Dermis blood vessel endothelial cell (primary cell): ENCODE data around the gene C21orf58. TPM values are rescaled to one million over a fixed set of nuclear protein-coding genes. Genes with fewer than 3 reads are reported as not detected.

Source experiments
- DNase-seq: peaks from one replicate; pipeline ENCODE4 v3.0.0; 2010
- total RNA-seq: library from RNA; depleted of rRNA; stranded (reverse); fragments of >200 nt; gene quantifications from 2 replicates; pipeline ENCODE4 v1.2.3, GENCODE V29; 2014

Gene C21orf58
- total RNA-seq, 1 donor from 2014 or later, result 3.1 TPM

DNA sequence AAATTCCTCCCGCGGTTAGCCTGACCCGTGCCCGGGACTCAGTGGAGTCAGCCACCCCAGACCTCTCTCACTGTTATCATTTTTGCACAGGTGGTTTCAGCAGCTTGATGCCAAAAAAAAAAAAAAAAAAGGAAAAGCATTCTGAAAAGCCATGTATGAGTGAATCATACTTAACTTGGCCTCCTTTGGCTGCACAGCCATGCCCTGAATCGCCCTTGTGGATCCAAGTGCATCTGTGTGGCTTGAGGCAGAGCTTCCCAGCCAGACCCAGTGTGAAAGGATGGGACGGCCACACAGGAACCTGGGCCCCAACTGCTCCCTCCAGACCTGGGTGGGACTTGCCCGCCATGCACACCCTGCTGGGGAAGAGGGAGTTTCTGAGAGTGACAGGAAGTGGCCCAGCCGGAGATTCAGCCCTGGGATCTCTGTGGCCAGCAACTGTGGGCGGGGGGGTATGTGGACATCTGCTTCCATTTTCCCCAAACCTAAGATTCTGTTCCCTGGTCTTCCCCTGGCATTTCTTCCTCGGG is 29.0 kb downstream of the C21orf58 start:
- peak; percentile 54 for DNase-seq

GRCh38 chr21:46291561-46291960 is 32.1 kb downstream of the C21orf58 start:
- no peak for DNase-seq

GRCh38 chr21:46289655-46290179 is 34.0 kb downstream of the C21orf58 start:
- DNase-seq, result no peak

DNA sequence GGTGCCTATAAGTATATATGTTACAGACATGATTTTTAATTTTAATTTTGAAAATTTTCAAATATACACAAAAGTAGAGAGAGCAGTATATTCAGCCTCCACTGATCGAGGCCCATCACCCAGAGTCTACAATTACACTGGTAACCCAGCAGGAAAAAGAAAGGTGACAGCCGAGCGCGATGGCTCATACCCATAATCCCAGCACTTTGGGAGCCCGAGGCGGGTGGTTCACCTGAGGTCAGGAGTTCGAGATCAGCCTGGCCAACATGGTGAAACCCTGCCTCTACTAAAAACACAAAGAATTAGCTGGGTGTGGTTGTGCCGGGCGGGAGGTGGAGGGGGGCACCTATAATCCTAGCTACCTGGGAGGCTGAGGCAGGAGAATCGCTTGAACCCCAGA is 36.1 kb downstream of the C21orf58 start:
- no peak for DNase-seq

DNA sequence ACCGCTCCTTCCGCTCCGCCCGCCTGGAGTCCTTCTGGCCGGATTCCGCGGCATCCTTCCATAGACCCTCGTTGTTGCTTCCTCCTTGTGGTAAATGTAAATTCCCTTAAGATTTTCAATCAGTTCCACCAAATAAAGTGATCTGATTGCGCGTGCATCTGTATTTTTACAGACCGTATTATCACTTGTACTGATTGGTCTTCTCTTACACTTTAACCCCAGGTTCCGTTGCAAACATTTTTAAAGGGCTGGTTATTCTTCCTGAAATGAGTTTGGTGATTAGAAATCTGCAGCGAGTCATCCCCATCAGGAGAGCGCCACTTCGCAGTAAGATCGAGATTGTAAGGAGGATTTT is 37.0 kb downstream of the C21orf58 start:
- no peak for DNase-seq

- DNase-seq, result peak; percentile 91
Observed at GRCh38 chr21:46285761-46286647, 37.7 kb downstream of the C21orf58 start, which contains the start of gene YBEY. Gene YBEY (plus strand): TSS chr21:46286342. CDS start chr21:46286914, 572 bp downstream.

DNA sequence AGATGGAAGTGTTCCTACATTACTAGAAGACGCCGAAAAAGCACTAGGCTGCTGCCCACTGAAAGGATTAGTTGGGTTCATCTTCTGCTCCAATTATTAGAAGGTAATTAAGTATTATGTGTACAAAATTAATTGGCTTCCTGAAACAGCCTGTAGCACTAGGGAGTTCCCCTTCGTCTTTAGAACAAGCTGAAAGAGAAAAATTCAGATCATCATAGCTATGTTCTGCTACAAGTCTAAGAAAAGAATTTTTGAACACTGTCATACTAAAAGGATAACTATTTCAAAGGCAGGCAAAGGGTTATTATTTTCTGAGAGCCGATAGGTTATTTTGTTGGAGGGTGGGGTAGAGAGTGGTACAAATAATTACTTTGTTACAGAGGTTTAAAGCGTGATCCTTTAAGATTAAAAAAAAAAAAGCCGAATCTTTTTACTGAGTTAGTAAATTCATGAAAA is 38.4 kb downstream of the C21orf58 start, which contains the start of gene MCM3AP:
MCM3AP (minus strand) TSS at position 406 of the 456 bp plus-strand sequence; CDS start at position 81, 325 bp downstream.
- DNase-seq, result no peak

DNA sequence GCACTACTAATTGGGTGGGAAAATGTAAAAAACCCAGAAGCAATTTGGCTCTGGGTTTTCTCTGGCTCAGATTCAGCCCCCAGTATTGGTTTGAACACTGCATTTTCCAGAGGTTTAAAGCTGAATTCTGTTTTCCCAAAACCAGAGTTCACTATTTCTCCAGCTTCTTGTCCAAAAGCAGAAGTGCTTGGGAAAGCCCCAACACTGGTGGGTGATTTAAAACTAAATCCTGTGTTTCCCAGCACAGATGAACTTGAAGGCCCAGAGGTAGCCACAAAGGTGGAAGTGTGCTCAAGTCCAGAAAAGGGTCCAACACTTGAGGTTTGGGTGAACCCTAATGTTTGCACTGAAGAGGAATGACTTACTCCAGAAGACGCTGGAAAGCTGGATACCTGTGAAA is 38.9 kb downstream of the C21orf58 start:
- DNase-seq, result no peak

- DNase-seq, result peak; percentile 70
Observed at GRCh38 chr21:46284077-46284644, 39.5 kb downstream of the C21orf58 start.

- DNase-seq, result no peak
Observed at GRCh38 chr21:46274797-46275390, 48.8 kb downstream of the C21orf58 start.

DNA sequence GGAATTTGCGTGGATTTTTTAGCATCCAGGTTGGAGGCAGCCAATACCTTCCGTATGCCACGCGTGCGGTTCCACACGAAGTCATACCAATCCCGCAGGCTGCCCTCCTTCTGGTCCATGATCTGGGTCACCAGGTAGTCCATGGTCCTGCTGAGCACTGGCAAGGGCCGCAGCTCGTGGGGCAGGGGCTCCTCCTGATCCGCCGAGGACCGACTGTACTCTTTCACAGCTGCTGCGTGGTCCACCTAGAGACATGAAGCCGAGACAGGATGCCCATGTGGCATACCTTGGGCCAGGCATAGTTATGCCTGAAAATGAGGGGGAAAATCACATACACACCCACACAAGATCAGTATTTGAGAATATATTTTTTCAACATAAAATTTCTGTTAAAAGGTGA is 50.3 kb downstream of the C21orf58 start:
- no peak for DNase-seq

DNA sequence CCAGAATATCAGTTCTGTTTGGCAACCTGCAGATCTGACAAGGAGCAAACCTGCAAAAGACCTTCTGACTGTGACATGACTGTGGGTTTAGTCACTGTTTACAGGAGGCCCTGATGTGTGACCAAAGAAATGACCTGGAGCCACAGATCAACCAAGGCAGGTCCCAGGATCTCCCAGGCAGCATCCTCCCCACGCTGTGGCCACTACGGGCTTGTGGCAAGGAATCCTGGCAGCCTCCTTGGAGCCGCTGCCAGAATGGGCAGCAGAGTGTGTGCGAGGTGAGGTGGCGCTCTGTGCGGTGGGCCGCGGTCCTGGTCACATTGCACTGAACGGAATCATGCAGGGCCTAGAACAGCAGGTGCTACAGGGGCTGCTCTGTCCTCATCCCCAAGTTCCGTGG is 54.2 kb downstream of the C21orf58 start:
- no peak for DNase-seq

DNA sequence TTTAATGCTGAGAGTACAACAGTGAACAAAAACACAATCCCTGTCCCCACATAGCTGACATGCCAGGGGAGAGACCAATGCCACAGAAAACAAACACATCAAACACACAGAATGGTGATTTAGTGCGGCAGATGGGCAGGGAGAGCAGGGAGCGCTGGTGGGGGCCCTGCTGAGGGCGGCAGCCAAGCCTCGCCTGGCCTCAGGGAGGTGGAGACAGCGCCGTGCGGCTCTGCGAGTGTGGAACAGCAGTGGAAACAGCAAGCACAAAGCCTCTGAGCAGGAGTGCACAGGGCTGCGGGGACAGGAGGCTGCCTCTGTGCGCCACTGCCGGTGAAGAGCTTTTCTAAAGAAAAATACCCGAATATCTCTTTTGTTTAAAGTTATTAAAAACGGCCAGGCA is 55.3 kb downstream of the C21orf58 start:
- DNase-seq, result no peak

GRCh38 chr21:46266946-46267345 is 56.7 kb downstream of the C21orf58 start:
- DNase-seq, result no peak

DNA sequence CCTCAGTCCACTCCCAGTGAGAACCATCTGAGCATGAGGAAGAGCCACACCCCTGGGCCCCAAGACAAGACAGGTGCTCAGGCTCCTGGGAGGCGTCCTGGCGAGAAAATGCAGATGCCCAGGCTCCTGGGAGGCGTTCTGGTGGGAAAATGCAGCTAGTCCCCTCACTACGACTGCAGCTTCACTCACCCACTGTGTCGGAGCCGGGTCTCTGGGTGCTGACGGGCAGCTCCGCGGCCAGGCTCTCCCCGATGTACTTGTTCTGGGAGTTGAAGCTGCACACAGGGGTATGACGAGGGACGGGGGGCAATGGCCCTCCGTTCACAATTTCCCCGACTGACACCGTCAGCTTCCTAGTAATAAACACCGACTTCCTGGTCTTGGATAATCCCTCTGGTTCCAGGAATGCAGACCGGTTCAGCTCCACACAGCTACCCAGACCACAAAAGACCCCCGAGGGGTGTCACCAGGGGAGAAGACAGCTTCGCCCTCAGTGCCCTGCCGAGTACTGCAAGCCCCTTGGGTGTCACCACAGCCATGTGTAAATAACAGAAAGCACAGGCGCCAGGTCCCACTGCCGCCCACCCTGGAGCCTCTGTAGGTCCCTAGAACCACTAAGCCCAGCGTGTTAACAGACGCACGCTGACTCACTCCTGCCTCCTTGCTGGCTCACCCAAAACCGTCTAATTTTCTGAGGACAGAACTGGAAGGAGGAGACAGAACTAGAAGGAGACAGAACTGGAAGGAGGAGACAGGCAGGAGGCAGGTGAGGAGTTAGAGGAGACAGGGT is 57.7 kb downstream of the C21orf58 start:
- no peak for DNase-seq

- no peak for DNase-seq
Observed at GRCh38 chr21:46264690-46265144, 59.0 kb downstream of the C21orf58 start.

DNA sequence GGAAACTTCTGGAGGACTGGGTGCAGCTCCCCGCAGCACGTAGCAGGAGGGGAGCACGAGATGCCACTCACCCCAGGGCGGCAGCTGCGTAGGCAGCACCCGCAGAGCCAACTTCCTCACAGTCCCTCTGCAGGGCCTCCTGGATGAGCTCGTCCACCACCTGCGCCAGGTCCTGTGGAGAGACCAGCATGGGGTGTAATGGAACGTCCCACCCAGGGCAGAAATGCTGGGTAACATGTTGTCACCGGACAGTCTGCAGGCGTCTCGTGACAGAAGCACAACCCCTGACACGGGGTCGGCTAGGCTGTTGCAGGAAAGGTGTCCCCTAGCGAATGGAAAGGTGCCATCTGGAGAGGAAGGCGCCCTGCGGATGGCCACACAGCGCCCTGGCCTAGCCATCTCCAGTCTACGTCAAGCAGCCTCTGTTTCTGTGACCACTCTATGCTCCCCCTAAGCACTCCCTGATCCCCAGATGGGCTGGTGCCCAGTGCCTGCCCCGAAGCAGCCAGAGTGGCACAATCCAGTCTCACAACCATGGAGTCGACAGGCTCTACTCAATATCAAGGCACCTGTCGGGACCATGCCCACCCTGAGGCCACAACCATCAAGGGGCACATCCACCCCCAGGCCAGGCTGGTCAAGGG is 59.5 kb downstream of the C21orf58 start:
- no peak for DNase-seq

DNA sequence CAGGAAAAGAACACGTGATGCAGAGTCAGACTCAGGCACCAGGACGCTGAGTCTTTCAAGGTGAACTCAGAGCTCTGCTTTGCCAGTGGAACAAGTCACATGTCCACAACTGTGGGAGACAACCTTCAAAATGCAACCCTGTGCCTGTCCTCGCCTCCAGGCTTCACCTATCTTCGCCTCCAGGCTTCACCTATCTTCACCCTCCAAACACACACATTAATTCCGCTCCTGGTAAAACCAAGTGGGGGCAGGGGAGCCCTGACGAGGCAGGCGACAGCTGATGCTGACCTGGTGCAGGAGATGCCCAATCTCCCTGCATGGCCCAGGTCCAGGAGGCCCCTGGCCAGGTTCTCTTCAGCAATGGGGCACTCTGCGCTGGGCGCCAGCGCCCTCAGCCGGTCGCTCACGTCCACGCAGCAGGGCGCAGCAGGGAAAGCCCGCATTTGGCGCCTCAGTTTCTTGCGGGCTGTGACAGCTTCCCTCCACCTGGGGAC is 67.1 kb downstream of the C21orf58 start:
- no peak for DNase-seq

DNA sequence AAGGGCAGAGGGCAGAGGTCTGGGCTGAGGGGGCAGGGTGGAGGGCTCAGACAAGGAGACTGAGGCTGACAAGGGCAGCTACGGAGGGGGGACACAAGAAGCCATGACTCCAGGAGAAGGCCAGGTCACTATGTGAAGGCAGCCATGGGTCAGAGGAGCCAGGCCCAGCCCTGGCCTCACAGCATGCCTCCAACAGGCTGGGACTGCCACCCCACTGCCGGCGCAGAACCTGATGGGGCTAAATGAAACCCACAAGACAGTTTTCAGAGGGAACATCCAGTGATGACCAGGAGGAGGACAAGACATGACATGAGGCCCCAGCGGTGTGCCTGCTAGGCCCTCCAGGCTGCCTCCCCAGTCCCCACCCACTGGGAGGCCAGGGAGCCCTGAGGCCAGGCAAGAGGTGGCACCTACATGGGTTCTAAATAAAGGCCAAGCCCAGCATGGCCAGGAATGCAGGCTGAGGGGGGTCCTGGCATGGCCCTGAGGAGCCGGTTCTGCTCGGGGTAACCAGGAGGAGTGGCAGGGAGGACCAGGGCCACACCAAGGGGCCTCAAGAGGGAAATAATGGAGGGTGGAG is 67.8 kb downstream of the C21orf58 start:
- no peak for DNase-seq

GRCh38 chr21:46255166-46255565 is 68.5 kb downstream of the C21orf58 start:
- no peak for DNase-seq
